ENCODE data around the gene ARHGAP36. TPM values are rescaled to one million over a fixed set of nuclear protein-coding genes. Genes with fewer than 3 reads are reported as not detected.

ARHGAP36 gene
- total and polyA plus RNA-seq, 2 of the 8 experiments (the other 6 are each of a cell fraction or from before 2014, with no cell fraction given): 0.32 to 0.38 TPM

DNA sequence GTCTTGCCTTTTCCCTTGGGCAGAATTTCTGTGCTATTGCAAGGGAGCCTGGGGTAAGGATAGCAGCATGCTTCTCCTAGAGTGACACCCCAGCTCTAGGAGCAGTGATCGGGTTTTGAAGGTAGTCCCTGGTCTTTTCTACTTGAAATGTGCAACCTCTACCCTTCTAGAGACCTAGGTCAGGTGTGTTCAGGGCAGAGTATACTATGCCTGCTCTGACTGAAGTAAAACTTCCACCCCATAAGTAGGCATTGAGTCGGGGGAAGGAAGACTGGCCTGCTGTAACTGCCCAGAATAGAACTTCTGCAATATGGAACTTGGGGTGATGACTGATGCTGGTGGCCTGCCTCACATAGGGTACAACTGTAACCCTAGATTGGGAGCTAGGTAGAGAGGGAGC lies 80.9 kb downstream of the ARHGAP36 start:
- no peak overlapping the region for H3K27ac ChIP-seq (ENCODE audit: low read depth, low read length)
- no peaks in the 10 kb centered on the region for H3K79me2 ChIP-seq (ENCODE audit: control insufficient read depth in 1 of 2, insufficient read depth in 2 of 2, low read length in 2 of 2)
- H3K4me2 ChIP-seq (ENCODE audit: insufficient read depth in 1 of 2, low read depth in 2 of 2, low read length in 2 of 2): no peak overlapping the region
- no peak overlapping the region for H4K91ac ChIP-seq (replicated peaks; ENCODE audit: insufficient read length, low read length)
- no peak overlapping the region for H2BK120ac ChIP-seq (replicated peaks; ENCODE audit: low read depth, low read length)
- CTCF ChIA-PET (ENCODE audit: partially characterized antibody): interaction anchor here (0.6 kb wide), 1 partner anchor 72 kb away, joined by 3 read pairs; no protein-coding TSS in a partner anchor
- no peaks in the 10 kb centered on the region for H3K23me2 ChIP-seq (ENCODE audit: low read depth, low read length)
- no peak overlapping the region for H4K8ac ChIP-seq (ENCODE audit: extremely low read depth, insufficient read depth, low read length)
- no peak overlapping the region for H2AFZ ChIP-seq (ENCODE audit: low read length)
- H3K18ac ChIP-seq (ENCODE audit: extremely low read depth, low read length): no peak overlapping the region
- H2BK12ac ChIP-seq (ENCODE audit: low read depth, low read length): no peak overlapping the region
- no peak overlapping the region for H3K9ac ChIP-seq (replicated peaks in 1 of 4; ENCODE audit: extremely low read depth in 1 of 4, low read depth in 3 of 4, low read length in 3 of 4)
- H4K5ac ChIP-seq (ENCODE audit: insufficient read length, low read depth, low read length): no peak overlapping the region
- POLR2A ChIA-PET (ENCODE audit: partially characterized antibody): no interaction called here
- FAIRE-seq (no peak), DNase-seq (ENCODE audit: low read depth in 1 of 2, low spot score in 2 of 2) (no peak)
- no peak overlapping the region for H2BK5ac ChIP-seq (ENCODE audit: low read depth, low read length)
- WGBS, 2 experiments (ENCODE audit: extremely low coverage in 1 of 2, insufficient coverage in 1 of 2, insufficient read length in 1 of 2, insufficient replicate concordance in 2 of 2, low coverage in 1 of 2, low lambda C conversion rate in 2 of 2, missing lambda C conversion rate in 1 of 2): 86% methylated on average over 2 of the region's 2 CpGs; no CpG with 5 or more reads in 1 of the 2 experiments
- no peak overlapping the region for H3K23ac ChIP-seq (ENCODE audit: insufficient read length)
- no peak overlapping the region for H3K4me3 ChIP-seq (ENCODE audit: extremely low read depth in 1 of 4, insufficient read depth in 2 of 4, low read depth in 3 of 4, low read length in 4 of 4)
- H3K56ac ChIP-seq (replicated peaks; ENCODE audit: insufficient read length, low read depth, low read length): no peak overlapping the region
- no peaks in the 10 kb centered on the region for H3K36me3 ChIP-seq (ENCODE audit: control insufficient read depth in 2 of 4, insufficient read depth in 4 of 4, low read length in 3 of 4)
- TF ChIP-seq TBP (IDR thresholded peaks at IDR 0.05; ENCODE audit: low read depth, low read length): no peak
- TF ChIP-seq TAF7 (optimal IDR thresholded peaks at IDR 0.05; ENCODE audit: borderline replicate concordance, low read depth, low read length): no peak
- no peak for TF ChIP-seq SUZ12 (IDR thresholded peaks at IDR 0.05; ENCODE audit: low read length)
- no peak for TF ChIP-seq RFX5 (IDR thresholded peaks at IDR 0.05; ENCODE audit: borderline replicate concordance, low read depth, low read length)
- no peak for TF ChIP-seq FOSL1 (IDR thresholded peaks at IDR 0.05; ENCODE audit: insufficient read depth, low read depth, low read length)
- TF ChIP-seq TCF12 (IDR thresholded peaks at IDR 0.05; ENCODE audit: low read depth, low read length): no peak
- no peak for TF ChIP-seq YY1 (IDR thresholded peaks at IDR 0.05; ENCODE audit: low read depth, low read length)
- no peak overlapping the region for H2BK15ac ChIP-seq (ENCODE audit: low read length)
- no peak overlapping the region for H3K4ac ChIP-seq (replicated peaks; ENCODE audit: insufficient read length, low read depth, low read length)
- H3K9me3 ChIP-seq (ENCODE audit: insufficient read depth in 2 of 2, low read depth in 1 of 2, low read length in 1 of 2): no peaks in the 10 kb centered on the region
- H3K4me1 ChIP-seq (replicated peaks in 1 of 4; ENCODE audit: control insufficient read depth in 3 of 4, insufficient read depth in 4 of 4, low read length in 3 of 4): no peaks in the 10 kb centered on the region
- H3K27me3 ChIP-seq (replicated peaks in 1 of 4; ENCODE audit: control insufficient read depth in 3 of 4, extremely low read depth in 1 of 4, insufficient read depth in 3 of 4, low read length in 3 of 4): no peaks in the 10 kb centered on the region
- H3K14ac ChIP-seq (ENCODE audit: insufficient read length): no peak overlapping the region
- H2AK5ac ChIP-seq (ENCODE audit: low read depth, low read length): no peak overlapping the region
- no peaks in the 10 kb centered on the region for H4K20me1 ChIP-seq (replicated peaks in 1 of 2; ENCODE audit: control insufficient read depth in 1 of 2, insufficient read depth in 2 of 2, low read length in 2 of 2)
- H2BK20ac ChIP-seq (ENCODE audit: low read length): no peak overlapping the region
- H3K79me1 ChIP-seq (ENCODE audit: low read depth, low read length): no peaks in the 10 kb centered on the region
